ENCODE measurements around the gene BCL7A. TPM values are rescaled to one million over a fixed set of nuclear protein-coding genes. Genes with fewer than 3 reads are reported as not detected.

BCL7A gene
- total RNA-seq, 2 donors from 2014 or later, result 9.6 to 12.9 TPM

GRCh38 chr12:122107261-122107660 is 85.6 kb downstream of the BCL7A start:
- Histone ChIP-seq H3K9me3 (no peaks in the 10 kb centered on the region), H3K36me3 (no peaks in the 10 kb centered on the region), H3K4me3 (no peak overlapping the region), H3K27me3 (replicated peaks; ENCODE audit: insufficient read depth) (no peaks in the 10 kb centered on the region), H3K27ac (no peak overlapping the region), H3K4me1 (ENCODE audit: control insufficient read depth in 1 of 2, low read depth in 2 of 2) (peaks cover 0 to 4% of the 10 kb centered on the region in 2 donors)
- DNase-seq (ENCODE audit: low spot score) (no peak), ATAC-seq (ENCODE audit: insufficient number of reproducible peaks, low FRiP score, low read depth) (no peak)
- TF ChIP-seq CTCF (IDR thresholded peaks at IDR 0.05), result no peak

GRCh38 chr12:122111089-122111641 is 89.5 kb downstream of the BCL7A start:
- ATAC-seq (ENCODE audit: insufficient number of reproducible peaks, low FRiP score, low read depth), result no peak
- Histone ChIP-seq H3K27ac (no peak overlapping the region), H3K9me3 (no peaks in the 10 kb centered on the region), H3K36me3 (no peaks in the 10 kb centered on the region), H3K4me3 (no peak overlapping the region), H3K27me3 (replicated peaks; ENCODE audit: insufficient read depth) (no peaks in the 10 kb centered on the region), H3K4me1 (ENCODE audit: control insufficient read depth in 1 of 2, low read depth in 2 of 2) (peaks cover 0 to 10% of the 10 kb centered on the region in 2 donors)
- no peak for TF ChIP-seq CTCF (IDR thresholded peaks at IDR 0.05)
- no peak for DNase-seq (ENCODE audit: low spot score)

Other genes starting within 250 kb of the BCL7A start
- gene RHOF, start 228.2 kb upstream of the BCL7A start, total RNA-seq, result 10 to 100 TPM; 12.0 to 30.2 TPM
- 10 to 100 TPM; 21.9 to 32.7 TPM for gene SETD1B, start 217.9 kb upstream of the BCL7A start, total RNA-seq
- 1 to 10 TPM; 1.2 to 6.8 TPM for gene HPD, start 163.0 kb upstream of the BCL7A start, total RNA-seq
- 100 to 1,000 TPM in 1 of 2 donors, 10 to 100 TPM in 1; 93.4 to 101 TPM for gene PSMD9, start 133.1 kb upstream of the BCL7A start, total RNA-seq
- 1 to 10 TPM; 3.4 to 6.9 TPM for gene CFAP251, start 103.3 kb upstream of the BCL7A start, total RNA-seq
- gene MLXIP, start 56.9 kb downstream of the BCL7A start, total RNA-seq, result 10 to 100 TPM; 35.5 to 50.3 TPM
- not detected for gene IL31, start 152.3 kb downstream of the BCL7A start, total RNA-seq
- gene LRRC43, start 161.2 kb downstream of the BCL7A start, total RNA-seq, result not detected
- 1 to 10 TPM in 1 of 2 donors, not detected in 1; 2.4 TPM for gene B3GNT4, start 181.8 kb downstream of the BCL7A start, total RNA-seq
- gene DIABLO, start 204.2 kb downstream of the BCL7A start, total RNA-seq, result 10 to 100 TPM; 34.7 to 48.8 TPM
- 10 to 100 TPM; 10.7 to 12.5 TPM for gene VPS33A, start 244.6 kb downstream of the BCL7A start, total RNA-seq